ENCODE results near the gene CCL26. TPM values are rescaled to one million over a fixed set of nuclear protein-coding genes. Genes with fewer than 3 reads are reported as not detected.

Gene CCL26
- total and polyA plus RNA-seq, 2 experiments from 2014 or later = 3.0 to 18.4 TPM

GRCh38 chr7:75734586-75735458 is 37.2 kb downstream of the CCL26 start:
- no peaks in the 10 kb centered on the region for H4K20me1 ChIP-seq (replicated peaks; ENCODE audit: insufficient read depth)
- Mint-ChIP-seq H3K4me3 (no peak overlapping the region), H3K27me3 (ENCODE audit: insufficient read depth, low read depth, poor library complexity) (peaks cover 24% of the 10 kb centered on the region), H3K36me3 (ENCODE audit: low read depth) (no peaks in the 10 kb centered on the region), H3K27ac (0 out of 2 replicates have a peak overlapping the region, but pooled peaks have one; percentile 29), H3K4me1 (peaks cover 20% of the 10 kb centered on the region), H3K9me3 (no peaks in the 10 kb centered on the region)
- H3K4me3 ChIP-seq = no peak overlapping the region
- H3F3A ChIP-seq (replicated peaks; ENCODE audit: low read depth) = no peaks in the 10 kb centered on the region
- no peaks in the 10 kb centered on the region for H3K36me3 ChIP-seq (ENCODE audit: insufficient read depth)
- no peaks in the 10 kb centered on the region for H3K79me2 ChIP-seq (replicated peaks; ENCODE audit: insufficient read depth)
- 0 out of 2 replicates have a peak, but pooled peaks cover 3% of the 10 kb centered on the region for H3K27me3 ChIP-seq (ENCODE audit: insufficient read depth)
- TF ChIP-seq EZH2 (IDR thresholded peaks at IDR 0.05; ENCODE audit: low read depth, unreplicated experiment) = no peak
- TF ChIP-seq STAT1 (IDR thresholded peaks at IDR 0.05; ENCODE audit: unreplicated experiment) = no peak
- TF ChIP-seq EZH2phosphoT487 (IDR thresholded peaks at IDR 0.05; ENCODE audit: unreplicated experiment) = no peak
- H3K9me2 ChIP-seq (ENCODE audit: insufficient read depth) = no peaks in the 10 kb centered on the region
- H3K4me2 ChIP-seq = no peak overlapping the region
- no peak overlapping the region for H3K27ac ChIP-seq (ENCODE audit: low read depth)
- ATAC-seq (no peak), DNase-seq (ENCODE audit: low spot score) (no peak)
- no peak overlapping the region for H2AFZ ChIP-seq
- H3K4me1 ChIP-seq (ENCODE audit: insufficient read depth) = peaks cover 18% of the 10 kb centered on the region

GRCh38 chr7:75732764-75733630 is 39.0 kb downstream of the CCL26 start:
- H4K20me1 ChIP-seq (replicated peaks; ENCODE audit: insufficient read depth) = no peaks in the 10 kb centered on the region
- H3K4me2 ChIP-seq = no peak overlapping the region
- H3F3A ChIP-seq (replicated peaks; ENCODE audit: low read depth) = no peaks in the 10 kb centered on the region
- no peak overlapping the region for H3K27ac Mint-ChIP-seq
- ATAC-seq (no peak), DNase-seq (ENCODE audit: low spot score) (no peak)
- peaks cover 28% of the 10 kb centered on the region for H3K4me1 ChIP-seq (ENCODE audit: insufficient read depth)
- peaks cover 17% of the 10 kb centered on the region for H3K27me3 Mint-ChIP-seq (ENCODE audit: insufficient read depth, low read depth, poor library complexity)
- peaks cover 29% of the 10 kb centered on the region for H3K4me1 Mint-ChIP-seq
- no peak overlapping the region for H2AFZ ChIP-seq
- no peak overlapping the region for H3K27ac ChIP-seq (ENCODE audit: low read depth)
- no peak overlapping the region for H3K4me3 Mint-ChIP-seq
- H3K9me3 Mint-ChIP-seq = no peaks in the 10 kb centered on the region
- no peaks in the 10 kb centered on the region for H3K79me2 ChIP-seq (replicated peaks; ENCODE audit: insufficient read depth)
- no peaks in the 10 kb centered on the region for H3K9me2 ChIP-seq (ENCODE audit: insufficient read depth)
- no peaks in the 10 kb centered on the region for H3K36me3 Mint-ChIP-seq (ENCODE audit: low read depth)
- 0 out of 2 replicates have a peak, but pooled peaks cover 3% of the 10 kb centered on the region for H3K27me3 ChIP-seq (ENCODE audit: insufficient read depth)
- H3K4me3 ChIP-seq = no peak overlapping the region
- H3K36me3 ChIP-seq (ENCODE audit: insufficient read depth) = no peaks in the 10 kb centered on the region
- TF ChIP-seq ZNF462 (CRISPR knock-in tag; IDR thresholded peaks at IDR 0.05) (no peak), ETS1 (IDR thresholded peaks at IDR 0.05) (no peak), EZH2phosphoT487 (IDR thresholded peaks at IDR 0.05; ENCODE audit: unreplicated experiment) (no peak), ZNF331 (CRISPR knock-in tag; IDR thresholded peaks at IDR 0.05; ENCODE audit: low read depth) (no peak), ZNF114 (CRISPR knock-in tag; IDR thresholded peaks at IDR 0.05) (no peak)

Data from GM23338 (cell line).